ENCODE measurements around the gene THSD4.
A peak's percentile ranks its signal among the peaks of the same experiment; 100 is the strongest.
"Not testable (repeated sequence)": the region's sequence is repeated elsewhere in the genome, so short reads cannot be mapped to it uniquely, and the experiment has no call there.

The THSD4 gene

GRCh38 chr15:71648095-71648494 lies 532.8 kb downstream of the THSD4 start:
- DNase-seq = no peak

GRCh38 chr15:71649894-71650293 lies 534.6 kb downstream of the THSD4 start:
- no peak for DNase-seq

- DNase-seq = no peak
Observed at GRCh38 chr15:71650603-71651002, 535.3 kb downstream of the THSD4 start.

- peak; percentile 6 for DNase-seq
Observed at GRCh38 chr15:71651750-71652186, 536.5 kb downstream of the THSD4 start.

- DNase-seq = no peak
Observed at GRCh38 chr15:71654042-71654719, 538.9 kb downstream of the THSD4 start.

GRCh38 chr15:71654720-71655174 lies 539.5 kb downstream of the THSD4 start:
- no peak for DNase-seq

DNA sequence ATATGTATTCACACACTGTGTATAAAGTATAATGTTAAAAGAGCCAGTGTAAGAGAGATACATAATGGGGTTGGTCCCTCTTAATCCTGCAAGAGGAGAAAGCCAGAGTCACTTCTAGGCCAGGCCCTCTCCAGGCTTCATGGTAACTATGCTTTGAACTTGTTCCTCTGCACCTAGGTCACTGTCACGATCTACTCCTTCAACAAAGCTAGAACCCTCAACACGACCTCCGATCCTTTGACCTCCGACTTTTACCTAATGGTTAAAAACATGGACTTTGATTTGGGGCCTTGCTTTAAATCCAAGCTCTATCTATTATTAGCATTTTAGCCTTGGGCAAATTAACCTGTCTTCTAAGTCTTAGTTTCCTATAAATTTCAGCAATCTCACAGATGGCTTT lies 541.2 kb downstream of the THSD4 start:
- no peak for DNase-seq

DNA sequence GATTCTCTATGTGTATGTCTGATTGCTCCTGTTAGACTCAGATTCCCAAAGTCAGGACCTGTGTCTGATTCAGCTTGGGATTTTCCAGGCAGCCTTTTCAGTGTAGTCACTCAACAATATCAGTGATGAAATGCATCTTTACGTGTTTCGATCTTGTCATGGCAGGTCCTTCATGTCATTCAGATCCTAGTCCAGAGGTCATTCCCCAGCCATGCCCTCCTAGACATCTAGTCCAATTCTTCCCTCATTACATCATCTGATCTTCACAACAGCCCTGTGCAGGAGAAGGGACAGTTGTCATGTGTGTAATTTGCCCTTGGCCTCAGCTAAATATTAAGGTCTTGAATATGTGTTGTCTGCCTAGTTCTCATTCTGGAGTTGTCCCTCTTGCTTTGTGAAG lies 541.9 kb downstream of the THSD4 start:
- DNase-seq = no peak

GRCh38 chr15:71658036-71658435 lies 542.8 kb downstream of the THSD4 start:
- no peak for DNase-seq

DNA sequence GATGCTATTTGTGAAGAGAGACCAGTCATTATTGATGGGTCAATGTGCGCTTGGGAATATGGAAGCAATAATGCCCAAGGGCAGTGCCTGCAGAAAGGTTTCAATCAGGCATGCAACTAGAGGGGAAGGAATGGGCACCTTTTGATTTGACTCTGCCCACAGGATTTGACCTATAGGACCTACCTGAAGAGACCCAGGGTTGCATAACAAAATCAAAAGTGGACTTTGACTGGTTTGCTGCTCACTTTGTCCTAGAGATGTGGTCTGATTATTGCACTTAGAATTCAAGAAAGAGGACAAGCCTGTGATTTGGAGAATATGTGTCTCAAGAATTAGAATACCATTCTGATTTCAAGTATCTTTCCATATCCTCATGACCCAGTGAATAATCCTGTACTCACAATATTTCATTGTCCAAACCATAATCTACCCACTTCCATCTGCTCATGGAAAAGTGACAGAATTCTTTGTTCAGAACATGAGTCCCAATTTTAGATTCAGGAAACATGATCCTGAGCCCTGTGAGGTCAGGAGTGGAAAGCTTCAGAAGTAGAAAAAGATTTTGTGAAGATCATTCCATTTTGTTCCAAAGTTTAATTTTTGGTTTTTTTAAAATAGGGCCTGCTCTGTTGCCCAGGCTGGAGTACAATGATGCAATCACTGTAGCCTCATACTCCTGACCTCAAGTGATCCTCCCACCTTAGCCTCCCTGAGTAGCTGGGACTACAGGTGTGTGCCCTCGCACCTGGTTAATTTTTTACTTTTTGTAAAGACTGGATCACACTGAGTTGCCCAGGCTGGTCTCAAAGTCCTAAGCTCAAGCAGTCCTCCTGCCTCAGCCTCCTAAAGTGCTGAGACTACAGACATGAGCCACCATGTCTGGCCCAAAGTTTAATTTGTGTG lies 543.8 kb downstream of the THSD4 start:
- no peak for DNase-seq

DNA sequence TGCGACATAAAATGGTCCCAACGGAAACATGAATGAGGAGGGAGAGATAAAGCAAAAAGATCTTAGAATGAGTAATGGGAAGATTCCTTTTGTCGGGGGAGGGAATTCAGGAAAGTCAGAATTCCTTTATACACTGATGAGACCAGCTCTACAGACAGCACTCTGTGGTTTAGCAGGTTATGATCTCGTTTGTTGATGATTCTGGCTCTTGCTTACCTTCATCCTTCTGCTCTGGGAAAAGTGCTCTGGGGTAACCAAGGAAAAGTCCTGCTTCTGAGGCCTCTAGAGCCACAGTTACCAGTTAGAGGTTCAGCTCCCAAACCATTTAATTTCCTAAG lies 544.4 kb downstream of the THSD4 start:
- no peak for DNase-seq

DNA sequence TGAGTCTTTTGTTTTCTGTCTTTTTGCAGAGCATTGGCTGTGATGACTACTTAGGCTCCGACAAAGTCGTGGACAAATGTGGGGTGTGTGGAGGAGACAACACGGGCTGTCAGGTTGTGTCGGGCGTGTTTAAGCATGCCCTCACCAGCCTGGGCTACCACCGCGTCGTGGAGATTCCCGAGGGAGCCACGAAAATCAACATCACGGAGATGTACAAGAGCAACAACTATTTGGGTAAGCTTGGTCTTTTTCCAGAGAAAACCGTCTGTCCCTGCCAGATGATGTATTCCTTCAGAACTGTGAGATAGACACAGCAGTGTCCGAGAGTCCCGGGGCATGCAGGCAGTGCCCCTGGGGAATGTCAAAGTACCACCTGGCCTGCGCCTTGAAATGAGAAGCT lies 545.2 kb downstream of the THSD4 start:
- no peak for DNase-seq

DNA sequence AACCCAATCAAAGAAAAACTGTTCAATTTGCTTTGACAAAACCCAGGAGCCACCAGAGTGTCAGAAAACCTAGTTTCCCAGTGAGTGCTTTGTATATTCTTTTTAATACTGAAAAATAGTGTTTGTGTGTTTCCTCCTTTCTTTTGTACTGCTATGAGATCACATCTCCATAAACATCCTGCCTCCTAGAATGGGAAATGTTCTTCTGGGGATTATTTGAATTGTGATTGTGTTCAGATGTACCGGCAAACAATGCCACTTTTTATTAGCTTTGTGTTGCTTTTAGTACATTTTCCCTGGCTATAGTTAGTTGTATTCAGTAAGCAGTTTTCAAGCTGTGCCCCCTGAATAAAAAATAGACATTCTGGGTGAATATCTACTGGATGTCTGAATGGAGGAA lies 547.0 kb downstream of the THSD4 start:
- DNase-seq = no peak

- no peak for DNase-seq
Observed at GRCh38 chr15:71664622-71665021, 549.4 kb downstream of the THSD4 start.

DNA sequence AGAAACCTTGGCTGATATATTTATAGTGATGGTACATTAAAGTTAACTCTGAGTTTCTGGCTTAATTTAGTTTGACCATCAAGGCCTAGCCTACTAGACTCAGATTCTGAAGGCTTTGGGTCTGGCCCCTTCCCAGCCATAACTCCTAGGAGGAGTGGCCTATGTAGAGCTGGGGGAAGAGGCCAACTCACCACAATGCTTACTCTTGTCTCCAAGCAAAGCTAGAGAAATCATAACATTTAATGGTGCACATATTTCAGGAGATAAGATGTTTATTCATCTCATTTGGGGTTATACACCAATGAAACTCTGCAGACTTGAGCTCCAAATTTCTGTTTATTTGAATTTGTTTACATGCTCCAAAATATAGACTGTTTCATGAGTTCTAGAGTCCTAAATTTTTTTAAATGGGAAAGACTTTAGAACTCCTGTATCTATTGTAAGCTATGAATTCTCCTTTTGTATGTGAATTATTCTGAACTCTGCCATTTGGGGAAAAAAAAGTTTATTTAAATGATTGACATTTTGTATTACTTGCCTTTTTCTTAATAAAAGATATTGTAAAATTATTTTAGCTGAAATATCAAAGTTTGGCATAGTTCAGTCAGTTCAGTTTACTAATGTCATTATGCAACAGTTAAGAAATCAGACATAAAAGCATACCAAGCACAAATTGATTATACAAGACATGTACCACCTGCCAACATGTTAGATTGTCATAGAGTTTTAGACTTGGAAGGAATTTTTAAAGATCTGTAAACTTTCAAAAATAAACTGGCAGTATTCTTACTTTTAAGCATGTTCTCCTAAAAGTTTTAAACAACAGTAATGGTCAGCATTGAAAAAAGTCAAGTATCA lies 551.7 kb downstream of the THSD4 start:
- no peak for DNase-seq

- no peak for DNase-seq
Observed at GRCh38 chr15:71669688-71670087, 554.4 kb downstream of the THSD4 start.

DNA sequence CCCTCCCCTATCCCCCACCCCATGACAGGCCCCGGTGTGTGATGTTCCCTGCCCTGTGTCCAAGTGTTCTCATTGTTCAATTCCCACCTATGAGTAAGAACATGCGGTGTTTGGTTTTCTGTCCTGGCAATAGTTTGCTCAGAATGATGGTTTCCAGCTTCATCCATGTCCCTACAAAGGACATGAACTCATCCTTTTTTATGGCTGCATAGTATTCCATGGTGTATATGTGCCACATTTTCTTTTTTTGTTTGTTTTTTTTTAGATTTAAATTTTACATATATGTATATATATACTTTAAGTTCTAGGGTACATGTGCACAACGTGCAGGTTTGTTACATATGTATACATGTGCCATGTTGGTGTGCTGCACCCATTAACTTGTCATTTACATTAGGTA lies 555.0 kb downstream of the THSD4 start:
- not testable (repeated sequence) for DNase-seq

- no peak for DNase-seq
Observed at GRCh38 chr15:71674354-71674753, 559.1 kb downstream of the THSD4 start.

DNA sequence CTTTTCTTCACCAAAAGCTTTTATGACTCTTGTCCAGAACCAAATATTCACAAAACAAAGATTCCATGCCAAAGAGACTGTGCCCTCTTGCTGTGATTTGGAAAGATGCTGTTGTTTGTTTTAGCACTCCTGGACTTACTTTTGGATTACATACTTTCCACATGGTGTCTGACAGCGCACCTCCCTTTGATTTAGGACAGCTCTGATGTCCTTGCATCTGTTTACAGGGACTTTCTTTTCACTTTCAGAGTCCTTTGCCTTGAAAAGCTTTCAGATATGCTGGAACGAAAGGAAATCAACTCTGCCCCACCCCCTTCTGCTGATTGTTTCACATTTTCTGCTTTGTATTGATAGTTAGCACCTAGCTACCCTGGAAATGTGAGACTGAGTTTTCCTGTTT lies 562.1 kb downstream of the THSD4 start:
- DNase-seq = no peak

- DNase-seq = no peak
Observed at GRCh38 chr15:71677766-71678165, 562.5 kb downstream of the THSD4 start.

- no peak for DNase-seq
Observed at GRCh38 chr15:71678191-71678590, 562.9 kb downstream of the THSD4 start.

DNA sequence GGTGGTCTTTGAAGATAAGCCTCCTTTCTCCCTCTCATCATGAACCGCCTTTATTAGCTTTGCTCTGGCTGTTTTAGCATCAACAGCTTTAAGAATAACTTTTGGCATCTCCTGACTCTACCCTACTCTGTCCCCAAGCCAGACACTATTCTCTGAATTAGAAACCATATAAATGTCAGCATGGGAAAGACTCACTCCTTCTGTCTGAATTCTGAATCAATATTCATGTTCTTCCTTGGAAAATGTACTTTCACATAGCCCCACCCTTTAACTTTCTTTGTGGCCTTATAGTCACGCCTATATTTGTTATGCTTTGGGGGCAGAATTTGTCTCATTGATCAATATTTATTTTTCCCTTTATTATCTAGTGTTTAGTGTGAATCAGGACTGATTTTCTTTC lies 563.3 kb downstream of the THSD4 start:
- DNase-seq = no peak

- DNase-seq = no peak
Observed at GRCh38 chr15:71679223-71679792, 564.0 kb downstream of the THSD4 start.
